GM21423 (cell line): ENCODE measurements around the gene FHIT.

Source experiments
- ATAC-seq: cut with Tn5 transposase; IDR thresholded peaks from one replicate; pipeline ENCODE4 v1.9.1; 2021; ENCODE audit warnings: mild to moderate bottlenecking, moderate library complexity; ENCODE audit not compliant: unreplicated experiment

FHIT gene

GRCh38 chr3:59798372-59799086 lies 1452.7 kb downstream of the FHIT start:
- ATAC-seq: no peak

- no peak for ATAC-seq
Observed at GRCh38 chr3:59797533-59797932, 1453.7 kb downstream of the FHIT start.

DNA sequence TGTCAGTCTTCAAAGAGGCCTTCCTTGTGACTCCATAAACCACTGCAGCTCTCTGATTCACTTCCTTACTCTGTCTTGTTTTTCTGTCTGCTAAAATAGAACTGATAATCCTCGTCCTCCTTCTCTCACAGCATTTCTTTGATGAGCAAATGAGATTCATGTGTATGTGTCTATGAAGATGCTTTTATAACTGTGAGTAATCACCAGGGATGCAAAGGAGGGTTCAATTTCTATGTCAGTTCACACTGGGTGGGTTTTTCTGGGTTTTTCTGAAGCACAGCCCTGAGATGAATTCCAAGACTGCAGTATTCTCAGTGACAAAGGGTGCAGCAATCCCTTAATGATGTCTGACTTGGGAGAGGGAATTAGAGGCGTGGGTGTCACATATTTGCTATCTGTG lies 1454.8 kb downstream of the FHIT start:
- no peak for ATAC-seq

DNA sequence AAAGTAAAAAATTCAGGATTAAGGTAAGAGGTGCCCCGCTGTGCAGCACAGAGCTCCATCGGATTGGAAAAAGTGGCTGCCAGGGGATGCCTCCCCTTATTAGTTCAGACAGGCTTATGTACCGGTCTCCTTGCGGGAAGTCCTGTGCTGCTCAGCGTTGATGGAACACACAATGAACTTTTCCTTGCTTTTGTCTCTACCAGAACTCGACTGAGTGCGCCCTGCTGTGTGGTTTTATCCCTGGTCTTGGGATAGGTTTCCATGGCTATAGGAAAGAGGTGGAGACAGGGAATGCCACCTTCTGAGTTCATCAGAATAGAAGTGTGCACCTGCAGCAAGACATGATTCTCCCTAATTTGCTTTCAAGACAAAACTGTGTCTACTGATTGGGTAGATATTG lies 1455.5 kb downstream of the FHIT start:
- ATAC-seq: no peak

DNA sequence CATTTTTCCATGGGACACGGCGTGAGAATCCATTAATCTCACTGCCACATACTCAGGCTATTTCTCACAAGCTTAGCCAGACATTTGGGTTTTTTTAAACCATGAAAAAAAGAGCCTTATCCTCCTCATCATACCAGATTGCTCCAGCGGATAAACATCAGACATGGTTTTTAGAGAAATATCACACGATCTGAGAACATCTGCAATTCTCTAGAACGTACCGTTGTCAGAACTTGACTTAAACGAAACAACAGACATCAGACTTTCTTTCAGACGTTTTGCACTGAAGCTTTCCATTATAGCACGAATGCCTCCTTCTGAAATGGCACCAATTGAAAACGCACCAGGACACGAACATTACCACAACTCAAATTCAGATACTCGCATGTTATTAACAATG lies 1457.3 kb downstream of the FHIT start:
- ATAC-seq: no peak

GRCh38 chr3:59791774-59792308 lies 1459.4 kb downstream of the FHIT start:
- ATAC-seq: no peak

- no peak for ATAC-seq
Observed at GRCh38 chr3:59790241-59790640, 1461.0 kb downstream of the FHIT start.

DNA sequence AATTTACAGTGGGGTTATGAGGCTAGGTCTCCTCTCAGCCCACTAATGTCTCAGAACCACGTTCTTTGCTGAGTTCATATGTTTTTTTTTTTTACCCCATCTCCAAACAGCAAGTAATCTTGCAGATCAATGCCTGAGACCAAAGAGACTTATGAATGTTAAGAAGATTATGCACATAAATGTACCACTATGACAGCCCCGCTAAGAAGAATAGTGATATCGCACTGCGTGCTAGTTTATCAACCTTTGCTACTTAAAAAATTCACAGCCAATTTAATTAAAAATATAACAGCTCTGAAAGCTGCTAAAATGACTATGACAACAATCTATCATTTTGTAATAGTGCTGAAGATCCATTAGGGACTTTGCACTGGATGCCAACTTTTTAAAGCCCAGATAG lies 1462.5 kb downstream of the FHIT start:
- ATAC-seq: no peak

- ATAC-seq: no peak
Observed at GRCh38 chr3:59788133-59788532, 1463.1 kb downstream of the FHIT start.

GRCh38 chr3:59786374-59786773 lies 1464.9 kb downstream of the FHIT start:
- ATAC-seq: no peak

DNA sequence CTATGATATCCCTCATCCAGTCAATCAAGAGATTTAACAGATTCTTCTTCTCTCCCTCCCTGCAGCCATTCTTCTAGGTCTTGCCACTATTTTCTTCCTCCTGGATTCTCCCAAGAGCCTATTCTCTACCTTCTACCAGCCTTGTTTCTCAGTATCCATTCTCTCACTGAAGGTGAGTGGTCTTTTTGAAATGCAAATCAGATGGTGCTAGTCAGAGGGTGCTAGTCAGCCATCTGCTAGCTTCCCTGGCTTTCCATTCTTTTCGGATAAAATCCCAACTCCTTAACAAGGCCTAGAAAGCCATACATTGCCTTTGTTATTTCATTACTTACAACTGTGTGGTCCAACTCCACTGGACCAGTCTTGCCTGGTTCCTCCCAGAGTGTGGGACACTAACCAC lies 1467.1 kb downstream of the FHIT start:
- no peak for ATAC-seq

- no peak for ATAC-seq
Observed at GRCh38 chr3:59783468-59783988, 1467.7 kb downstream of the FHIT start.

GRCh38 chr3:59782664-59783063 lies 1468.6 kb downstream of the FHIT start:
- no peak for ATAC-seq

DNA sequence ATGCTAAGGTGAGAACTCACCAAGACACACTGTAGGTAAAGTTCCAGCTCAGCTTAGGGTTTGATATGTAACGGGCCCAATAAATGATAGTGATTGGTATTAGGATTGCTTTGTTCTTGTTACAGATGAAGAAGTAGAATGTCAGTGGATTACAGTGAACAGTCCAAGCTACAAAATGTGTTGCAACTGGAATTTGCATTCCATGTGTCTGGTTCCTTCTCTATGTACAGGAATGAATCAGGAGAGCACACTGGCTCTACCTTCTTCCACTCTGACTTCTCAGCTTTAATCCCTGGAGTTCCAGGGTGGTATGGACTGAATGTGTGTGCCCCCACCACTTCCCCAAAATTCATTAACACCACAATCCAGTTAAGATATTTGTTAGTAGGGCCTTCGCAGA lies 1471.0 kb downstream of the FHIT start:
- ATAC-seq: no peak

DNA sequence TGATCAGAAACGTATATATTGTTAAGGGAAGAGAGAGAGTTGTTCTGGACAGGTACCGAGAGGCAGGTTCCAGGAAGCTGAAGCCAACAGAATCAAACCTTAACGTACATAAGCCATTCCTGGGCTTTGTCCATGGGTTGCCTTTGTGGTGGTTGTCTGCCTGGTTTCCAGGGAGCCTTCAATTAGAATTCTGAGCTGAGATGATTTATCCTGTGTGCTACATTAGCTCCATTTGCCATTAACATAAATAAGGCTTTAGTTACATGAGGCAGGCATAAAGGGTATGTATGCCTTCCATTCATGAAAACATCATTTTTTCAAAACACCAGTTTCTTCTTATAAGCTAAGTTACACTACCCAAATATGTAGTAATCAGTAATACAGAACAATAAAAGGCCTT lies 1472.0 kb downstream of the FHIT start:
- no peak for ATAC-seq

- no peak for ATAC-seq
Observed at GRCh38 chr3:59777667-59778077, 1473.6 kb downstream of the FHIT start.

DNA sequence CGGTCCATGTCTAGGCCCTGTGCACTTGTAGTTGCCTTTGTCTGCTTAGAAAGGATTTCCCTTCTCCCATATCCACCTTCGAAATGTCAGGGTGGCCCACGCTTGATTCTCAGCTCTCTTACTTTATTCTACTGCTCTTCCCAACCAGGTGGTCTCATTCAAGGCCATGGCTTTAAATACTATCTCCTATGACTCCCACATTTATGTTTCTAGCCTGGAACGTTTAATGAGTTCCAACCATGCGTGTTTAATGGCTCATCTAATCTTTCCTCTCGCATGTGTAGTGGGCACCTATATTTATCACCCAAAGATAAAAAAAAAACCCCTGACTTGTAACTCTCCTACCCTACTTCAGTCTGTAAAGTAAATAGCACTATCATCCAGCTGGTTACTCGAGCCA lies 1474.2 kb downstream of the FHIT start:
- no peak for ATAC-seq

- no peak for ATAC-seq
Observed at GRCh38 chr3:59775761-59776325, 1475.4 kb downstream of the FHIT start.

DNA sequence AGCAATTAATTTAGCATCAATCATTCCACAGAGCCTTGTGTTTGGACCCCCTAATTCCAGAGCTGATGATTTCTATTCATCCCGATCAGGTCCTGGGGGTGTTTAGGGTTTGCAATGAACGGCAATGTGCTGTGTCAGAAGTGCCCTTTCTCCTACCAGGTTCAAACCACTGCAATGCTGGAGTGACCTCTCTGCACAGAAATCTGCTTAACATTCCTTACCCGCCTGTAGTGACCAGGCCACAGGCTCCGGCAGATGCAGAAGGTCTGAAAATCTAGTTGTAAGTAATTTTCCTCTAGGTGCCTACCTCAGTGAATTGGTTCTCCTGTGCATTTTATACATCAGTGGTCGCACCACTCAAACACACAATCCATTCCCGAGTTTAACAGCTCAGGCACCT lies 1476.1 kb downstream of the FHIT start:
- ATAC-seq: no peak

GRCh38 chr3:59774634-59775033 lies 1476.6 kb downstream of the FHIT start:
- no peak for ATAC-seq

- ATAC-seq: no peak
Observed at GRCh38 chr3:59774000-59774399, 1477.3 kb downstream of the FHIT start.
